GM23248 (cell line): ENCODE data around the gene GDI1. TPM values are rescaled to one million over a fixed set of nuclear protein-coding genes. Genes with fewer than 3 reads are reported as not detected.

Experiments used
- DNase-seq: peaks from one replicate; pipeline ENCODE4 v3.0.0-alpha.2; 2015
- H2AFZ ChIP-seq: fragments of 200-600 bp; sonication (generic); 2 replicates; pipeline ENCODE4 v1.6.1; 2016; ENCODE audit warnings: antibody characterized with exemption
- H3F3A ChIP-seq: fragments of 200-600 bp; sonication (generic); 2 replicates; pipeline ENCODE4 v1.6.1; 2016; ENCODE audit warnings: mild to moderate bottlenecking, antibody characterized with exemption, mixed run types; ENCODE audit not compliant: insufficient read depth
- H3K27ac ChIP-seq: fragments of 200-600 bp; sonication (generic); 2 replicates; pipeline ENCODE4 v1.5.1; 2016; ENCODE audit warnings: mild to moderate bottlenecking
- H3K27me3 ChIP-seq: fragments of 200-600 bp; sonication (generic); replicated peaks from 2 replicates; pipeline ENCODE4 v1.6.1; 2016; ENCODE audit warnings: mild to moderate bottlenecking; ENCODE audit not compliant: insufficient read depth
- H3K36me3 ChIP-seq: fragments of 200-600 bp; sonication (generic); 2 replicates; pipeline ENCODE4 v1.6.1; 2016; ENCODE audit warnings: low read depth, mild to moderate bottlenecking
- H3K4me1 ChIP-seq: fragments of 200-600 bp; sonication (generic); 2 replicates; pipeline ENCODE4 v1.6.1; 2016; ENCODE audit warnings: mild to moderate bottlenecking; ENCODE audit not compliant: insufficient read depth
- H3K4me2 ChIP-seq: fragments of 200-600 bp; sonication (generic); one replicate; pipeline ENCODE4 v1.6.1; 2016; ENCODE audit warnings: mild to moderate bottlenecking; ENCODE audit not compliant: unreplicated experiment
- H3K4me3 ChIP-seq: fragments of 200-600 bp; sonication (generic); 2 replicates; pipeline ENCODE4 v1.5.1; 2016; ENCODE audit warnings: mild to moderate bottlenecking
- H3K79me2 ChIP-seq: fragments of 200-600 bp; sonication (generic); 2 replicates; pipeline ENCODE4 v1.6.1; 2016; ENCODE audit warnings: mild to moderate bottlenecking; ENCODE audit not compliant: insufficient read depth
- H3K9ac ChIP-seq: fragments of 200-600 bp; sonication (generic); 2 replicates; pipeline ENCODE4 v1.6.1; 2016; ENCODE audit warnings: mild to moderate bottlenecking
- H3K9me2 ChIP-seq: fragments of 200-600 bp; sonication (generic); 2 replicates; pipeline ENCODE4 v1.6.1; 2016; ENCODE audit warnings: mixed run types, mild to moderate bottlenecking, moderate library complexity; ENCODE audit not compliant: insufficient read depth
- H3K9me3 ChIP-seq: fragments of 200-600 bp; sonication (generic); one replicate; pipeline ENCODE4 v1.6.1; 2017; ENCODE audit warnings: low read depth
- H4K20me1 ChIP-seq: fragments of 200-600 bp; sonication (generic); 2 replicates; pipeline ENCODE4 v1.6.0; 2016; ENCODE audit not compliant: insufficient read depth
- EZH2 ChIP-seq: fragments of 200-600 bp; sonication (generic); IDR thresholded peaks from 2 replicates; pipeline ENCODE4 v1.6.1; 2018; ENCODE audit warnings: antibody characterized with exemption, mild to moderate bottlenecking; ENCODE audit not compliant: insufficient read depth, poor library complexity, severe bottlenecking
- EZH2phosphoT487 ChIP-seq: fragments of 200-600 bp; sonication (generic); IDR thresholded peaks from 2 replicates; pipeline ENCODE4 v1.6.1; 2018; ENCODE audit warnings: antibody characterized with exemption, moderate library complexity, mild to moderate bottlenecking, low read depth; ENCODE audit not compliant: insufficient read depth
- WGBS, 2 experiments: methylation state at CpG; one replicate each; pipeline ENCODE4 v1.1.6; 2015 to 2017; ENCODE audit warnings: low lambda C conversion rate in 2 of 2, low coverage in 1 of 2; ENCODE audit errors: missing lambda C conversion rate in 2 of 2; 5-methylcytosine and 5-hydroxymethylcytosine counted together
- in situ Hi-C: fragments of 300-500 bp; cut with MboI; formaldehyde crosslinking; loops from 2 replicates; pipeline ENCODE4 v1.15.0; 2020
- polyA plus RNA-seq: library from polyadenylated mRNA; unstranded; fragments of >200 nt; fragmentation: Nextera tagmentation; extraction: Ambion mirVana; gene quantifications from 2 replicates; pipeline ENCODE4 v1.2.1, GENCODE V29; 2016
- total RNA-seq: library from RNA; depleted of rRNA; stranded (reverse); fragments of >200 nt; shearing (Covaris generic); gene quantifications from 2 replicates; pipeline ENCODE4 v1.2.3, GENCODE V29; 2014

GDI1 gene
- total and polyA plus RNA-seq, 2 experiments from 2014 or later = 87.1 to 196 TPM

GRCh38 chrX:154469114-154469513 lies 32.2 kb downstream of the GDI1 start:
- in situ Hi-C loops = no loop called here
- DNase-seq = no peak
- WGBS, 2 experiments = 91 to 100% methylated on average over 4 of the region's 9 CpGs
- H3K9me2 ChIP-seq = no peaks in the 10 kb centered on the region
- TF ChIP-seq EZH2phosphoT487 = no peak
- no peak for TF ChIP-seq EZH2
- no peaks in the 10 kb centered on the region for H3K4me1 ChIP-seq
- H2AFZ ChIP-seq = no peak overlapping the region
- H3F3A ChIP-seq = no peaks in the 10 kb centered on the region
- no peak overlapping the region for H3K4me3 ChIP-seq
- H3K4me2 ChIP-seq = no peak overlapping the region
- no peak overlapping the region for H3K9ac ChIP-seq
- no peak overlapping the region for H3K27ac ChIP-seq
- H3K9me3 ChIP-seq = no peaks in the 10 kb centered on the region
- H4K20me1 ChIP-seq = no peaks in the 10 kb centered on the region
- no peaks in the 10 kb centered on the region for H3K36me3 ChIP-seq
- 0 out of 2 replicates have a peak, but pooled peaks cover 2% of the 10 kb centered on the region for H3K79me2 ChIP-seq
- no peaks in the 10 kb centered on the region for H3K27me3 ChIP-seq

- no peak overlapping the region for H2AFZ ChIP-seq
- H3K9ac ChIP-seq = no peak overlapping the region
- no peak overlapping the region for H3K4me3 ChIP-seq
- no peaks in the 10 kb centered on the region for H3K4me1 ChIP-seq
- H3K79me2 ChIP-seq = no peaks in the 10 kb centered on the region
- no peaks in the 10 kb centered on the region for H3K9me2 ChIP-seq
- H4K20me1 ChIP-seq = no peaks in the 10 kb centered on the region
- no peaks in the 10 kb centered on the region for H3K27me3 ChIP-seq
- in situ Hi-C loops = no loop called here
- no peaks in the 10 kb centered on the region for H3K36me3 ChIP-seq
- TF ChIP-seq EZH2phosphoT487 = no peak
- TF ChIP-seq EZH2 = no peak
- no peaks in the 10 kb centered on the region for H3F3A ChIP-seq
- 91 to 93% methylated on average over 15 to 18 of the region's 18 CpGs for WGBS, 2 experiments
- H3K4me2 ChIP-seq = no peak overlapping the region
- H3K9me3 ChIP-seq = no peaks in the 10 kb centered on the region
- DNase-seq = no peak
- H3K27ac ChIP-seq = no peak overlapping the region
Measured at GRCh38 chrX:154469880-154470279, 32.9 kb downstream of the GDI1 start.

- Histone ChIP-seq H3K27ac (no peak overlapping the region), H3K27me3 (no peaks in the 10 kb centered on the region), H3K4me1 (no peaks in the 10 kb centered on the region), H3K9ac (no peak overlapping the region), H3K4me3 (no peak overlapping the region), H2AFZ (no peak overlapping the region), H3K79me2 (no peaks in the 10 kb centered on the region), H3K4me2 (no peak overlapping the region), H3K9me2 (no peaks in the 10 kb centered on the region), H4K20me1 (no peaks in the 10 kb centered on the region), H3K36me3 (no peaks in the 10 kb centered on the region), H3F3A (peaks cover 3% of the 10 kb centered on the region; the same call in 1 of the 2 replicates), H3K9me3 (no peaks in the 10 kb centered on the region)
- 91 to 96% methylated on average over 6 to 14 of the region's 14 CpGs for WGBS, 2 experiments
- TF ChIP-seq EZH2phosphoT487 (no peak), EZH2 (no peak)
- DNase-seq = no peak
- in situ Hi-C loops = no loop called here
Measured at GRCh38 chrX:154470434-154470833, 33.5 kb downstream of the GDI1 start.

GRCh38 chrX:154470914-154471568 lies 34.1 kb downstream of the GDI1 start:
- WGBS, 2 experiments = 83 to 90% methylated on average over 16 to 17 of the region's 23 CpGs
- Histone ChIP-seq H3K27ac (no peak overlapping the region), H3K4me2 (no peak overlapping the region), H2AFZ (no peak overlapping the region), H4K20me1 (no peaks in the 10 kb centered on the region), H3K9ac (no peak overlapping the region), H3K9me2 (no peaks in the 10 kb centered on the region), H3K27me3 (no peaks in the 10 kb centered on the region), H3K9me3 (no peaks in the 10 kb centered on the region), H3K79me2 (no peaks in the 10 kb centered on the region), H3F3A (peaks cover 5% of the 10 kb centered on the region; the same call in 1 of the 2 replicates), H3K36me3 (no peaks in the 10 kb centered on the region), H3K4me1 (no peaks in the 10 kb centered on the region), H3K4me3 (no peak overlapping the region)
- in situ Hi-C loops = no loop called here
- DNase-seq = no peak
- TF ChIP-seq EZH2phosphoT487 (no peak), EZH2 (no peak)
